ENCODE results near the gene GPX4.

The GPX4 gene

DNA sequence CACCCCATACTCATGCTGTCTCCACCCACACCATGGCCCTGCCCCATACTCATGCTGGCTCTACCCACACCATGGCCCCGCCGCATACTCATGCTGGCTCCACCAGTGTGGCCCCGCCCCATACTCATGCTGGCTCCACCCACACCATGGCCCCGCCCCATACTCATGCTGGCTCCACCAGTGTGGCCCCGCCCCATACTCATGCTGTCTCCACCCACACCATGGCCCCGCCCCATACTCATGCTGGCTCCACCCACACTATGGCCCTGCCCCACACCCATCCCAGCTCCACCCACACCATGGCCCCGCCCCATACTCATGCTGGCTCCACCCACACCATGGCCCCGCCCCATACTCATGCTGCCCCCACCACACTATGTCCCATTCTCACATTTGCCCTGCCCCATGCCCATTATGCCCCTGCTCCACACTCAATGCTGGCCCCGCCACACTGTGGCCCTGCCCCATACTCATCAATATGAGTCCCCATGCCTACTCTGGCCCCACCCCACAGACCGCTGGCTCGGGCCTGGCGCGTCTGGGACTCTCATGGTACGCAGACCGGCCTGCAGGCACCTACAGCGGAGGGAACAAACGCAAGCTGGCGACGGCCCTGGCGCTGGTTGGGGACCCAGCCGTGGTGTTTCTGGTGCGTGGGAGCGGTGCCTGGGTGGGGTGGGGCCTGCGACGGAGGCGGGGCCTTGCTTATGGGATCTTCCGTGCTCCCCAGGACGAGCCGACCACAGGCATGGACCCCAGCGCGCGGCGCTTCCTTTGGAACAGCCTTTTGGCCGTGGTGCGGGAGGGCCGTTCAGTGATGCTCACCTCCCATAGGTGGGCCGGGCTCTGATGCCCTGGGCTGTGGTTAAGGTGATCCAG lies 40.5 kb upstream of the GPX4 start:
- H3K4me3 ChIP-seq (ENCODE audit: insufficient read depth, low read depth, low read length): no peak overlapping the region
- H3K9me3 ChIP-seq (ENCODE audit: control insufficient read depth, low read length): no peaks in the 10 kb centered on the region
- WGBS, 2 experiments: 93% methylated on average over 36 to 37 of the region's 37 CpGs
- H3K4me1 ChIP-seq (ENCODE audit: control insufficient read depth, insufficient read depth, low read length): peaks cover 13% of the 10 kb centered on the region
- H3K27me3 ChIP-seq (ENCODE audit: control insufficient read depth, insufficient read depth, low read length, poor library complexity, severe bottlenecking): peaks cover 50% of the 10 kb centered on the region
- no peak overlapping the region for H3K27ac ChIP-seq (ENCODE audit: insufficient read depth, low read depth, low read length, poor library complexity, severe bottlenecking)
- H3K36me3 ChIP-seq (ENCODE audit: control insufficient read depth, insufficient read depth, low read length): no peaks in the 10 kb centered on the region

DNA sequence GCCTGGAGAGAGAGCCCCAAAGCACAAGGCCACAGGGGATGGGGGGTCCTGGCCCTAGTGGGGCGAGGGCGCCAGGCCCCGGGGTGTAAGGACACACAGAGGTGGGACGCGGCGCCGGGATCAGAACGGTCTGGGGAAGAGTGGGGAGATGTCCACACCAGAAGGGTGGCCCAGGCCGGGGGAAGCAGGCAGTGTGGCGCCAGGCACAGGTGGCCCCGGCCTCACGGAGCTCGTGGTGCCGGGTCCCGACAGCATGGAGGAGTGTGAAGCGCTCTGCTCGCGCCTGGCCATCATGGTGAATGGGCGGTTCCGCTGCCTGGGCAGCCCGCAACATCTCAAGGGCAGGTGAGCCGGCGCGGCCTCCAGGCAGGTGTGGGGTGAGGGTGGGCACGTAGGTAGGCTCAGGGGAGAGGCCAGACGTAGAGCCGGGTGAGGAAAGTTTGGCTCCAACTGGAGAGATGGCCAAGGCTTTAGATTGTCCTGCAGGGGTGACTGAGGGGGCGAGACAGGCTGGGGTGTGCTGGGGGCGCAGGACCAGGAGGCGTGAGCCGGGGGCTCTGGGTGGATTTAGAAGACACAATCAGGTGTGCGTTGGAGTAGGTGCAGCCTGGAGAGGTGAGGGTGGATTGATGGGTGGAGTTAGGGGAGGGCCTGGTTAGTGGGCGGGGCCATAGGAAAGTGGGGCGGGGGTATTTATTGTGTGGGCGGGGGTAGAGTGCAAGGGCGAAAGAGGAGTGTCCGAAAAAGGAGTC lies 39.7 kb upstream of the GPX4 start:
- Histone ChIP-seq H3K9me3 (ENCODE audit: control insufficient read depth, low read length) (no peaks in the 10 kb centered on the region), H3K4me3 (ENCODE audit: insufficient read depth, low read depth, low read length) (no peak overlapping the region), H3K27me3 (ENCODE audit: control insufficient read depth, insufficient read depth, low read length, poor library complexity, severe bottlenecking) (peaks cover 58% of the 10 kb centered on the region), H3K36me3 (ENCODE audit: control insufficient read depth, insufficient read depth, low read length) (no peaks in the 10 kb centered on the region), H3K4me1 (ENCODE audit: control insufficient read depth, insufficient read depth, low read length) (peaks cover 13% of the 10 kb centered on the region), H3K27ac (ENCODE audit: insufficient read depth, low read depth, low read length, poor library complexity, severe bottlenecking) (no peak overlapping the region)
- 83% methylated on average over 37 of the region's 37 CpGs for WGBS, 2 experiments

- Histone ChIP-seq H3K4me3 (ENCODE audit: insufficient read depth, low read depth, low read length) (peak overlapping the region; percentile 2), H3K27ac (ENCODE audit: insufficient read depth, low read depth, low read length, poor library complexity, severe bottlenecking) (no peak overlapping the region)
- 12 to 13% methylated on average over 60 of the region's 60 CpGs for WGBS, 2 experiments
Observed at GRCh38 chr19:1064661-1065605, 38.9 kb upstream of the GPX4 start.

DNA sequence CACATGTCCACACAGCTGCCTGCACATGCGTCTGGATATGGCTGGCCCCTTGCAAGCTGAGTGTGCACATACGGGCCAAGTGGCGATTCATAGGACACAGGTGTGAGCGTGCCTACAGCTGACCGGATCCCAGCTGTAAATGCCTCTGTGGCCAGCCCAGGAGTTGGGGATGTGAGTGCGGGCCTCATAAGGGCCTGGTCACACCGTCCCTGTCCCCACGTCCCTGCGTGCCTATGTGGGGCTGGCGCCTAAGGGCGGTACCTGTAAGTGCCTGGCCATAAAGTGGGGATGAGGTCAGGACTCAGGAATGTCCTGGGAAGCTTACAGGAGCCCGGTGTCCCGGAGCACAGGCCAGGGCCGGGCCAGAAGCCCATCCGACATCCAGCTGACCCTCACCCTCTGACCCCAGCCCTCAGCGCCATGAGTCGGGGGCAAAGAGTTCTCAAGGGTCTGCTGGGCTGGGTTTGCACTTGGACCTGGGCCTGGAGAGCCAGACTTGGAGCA lies 38.1 kb upstream of the GPX4 start:
- 70 to 71% methylated on average over 17 of the region's 17 CpGs for WGBS, 2 experiments
- peaks cover 74% of the 10 kb centered on the region for H3K27me3 ChIP-seq (ENCODE audit: control insufficient read depth, insufficient read depth, low read length, poor library complexity, severe bottlenecking)
- no peaks in the 10 kb centered on the region for H3K36me3 ChIP-seq (ENCODE audit: control insufficient read depth, insufficient read depth, low read length)
- peaks cover 13% of the 10 kb centered on the region for H3K4me1 ChIP-seq (ENCODE audit: control insufficient read depth, insufficient read depth, low read length)
- H3K9me3 ChIP-seq (ENCODE audit: control insufficient read depth, low read length): no peaks in the 10 kb centered on the region
- H3K4me3 ChIP-seq (ENCODE audit: insufficient read depth, low read depth, low read length): no peak overlapping the region
- H3K27ac ChIP-seq (ENCODE audit: insufficient read depth, low read depth, low read length, poor library complexity, severe bottlenecking): no peak overlapping the region

More at GRCh38 chr19:1064661-1065605, 38.9 kb upstream of the GPX4 start:
- Histone ChIP-seq H3K36me3 (ENCODE audit: control insufficient read depth, insufficient read depth, low read length) (no peaks in the 10 kb centered on the region), H3K9me3 (ENCODE audit: control insufficient read depth, low read length) (no peaks in the 10 kb centered on the region), H3K27me3 (ENCODE audit: control insufficient read depth, insufficient read depth, low read length, poor library complexity, severe bottlenecking) (peaks cover 67% of the 10 kb centered on the region), H3K4me1 (ENCODE audit: control insufficient read depth, insufficient read depth, low read length) (peaks cover 13% of the 10 kb centered on the region)

DNA sequence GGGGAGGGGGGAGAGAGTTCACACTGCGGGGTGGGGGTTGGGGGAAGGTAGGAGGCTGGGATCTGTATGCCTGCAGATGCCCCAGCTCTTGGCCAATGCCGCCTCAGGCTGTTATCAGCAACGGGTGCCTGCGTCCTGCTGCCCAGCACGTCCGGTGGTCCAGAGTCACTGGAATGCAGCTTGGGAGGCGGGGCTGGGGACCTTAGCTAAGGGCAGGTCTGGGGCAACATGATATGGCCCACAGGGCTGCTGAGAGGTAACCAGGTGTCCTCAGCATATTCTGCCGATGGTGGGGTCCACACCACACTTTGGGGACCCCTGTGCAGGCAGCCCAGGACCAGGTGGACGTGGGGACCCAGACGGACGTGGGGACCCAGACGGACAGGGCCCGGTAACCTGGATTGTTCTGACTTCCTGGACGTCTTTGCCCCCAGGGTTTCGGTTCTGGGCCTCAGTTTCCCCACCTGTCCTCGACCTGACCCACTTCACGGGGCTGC lies 37.5 kb upstream of the GPX4 start:
- Histone ChIP-seq H3K27ac (ENCODE audit: insufficient read depth, low read depth, low read length, poor library complexity, severe bottlenecking) (no peak overlapping the region), H3K36me3 (ENCODE audit: control insufficient read depth, insufficient read depth, low read length) (no peaks in the 10 kb centered on the region), H3K27me3 (ENCODE audit: control insufficient read depth, insufficient read depth, low read length, poor library complexity, severe bottlenecking) (peaks cover 81% of the 10 kb centered on the region), H3K9me3 (ENCODE audit: control insufficient read depth, low read length) (no peaks in the 10 kb centered on the region), H3K4me1 (ENCODE audit: control insufficient read depth, insufficient read depth, low read length) (peaks cover 13% of the 10 kb centered on the region), H3K4me3 (ENCODE audit: insufficient read depth, low read depth, low read length) (no peak overlapping the region)
- 60 to 63% methylated on average over 17 of the region's 17 CpGs for WGBS, 2 experiments

DNA sequence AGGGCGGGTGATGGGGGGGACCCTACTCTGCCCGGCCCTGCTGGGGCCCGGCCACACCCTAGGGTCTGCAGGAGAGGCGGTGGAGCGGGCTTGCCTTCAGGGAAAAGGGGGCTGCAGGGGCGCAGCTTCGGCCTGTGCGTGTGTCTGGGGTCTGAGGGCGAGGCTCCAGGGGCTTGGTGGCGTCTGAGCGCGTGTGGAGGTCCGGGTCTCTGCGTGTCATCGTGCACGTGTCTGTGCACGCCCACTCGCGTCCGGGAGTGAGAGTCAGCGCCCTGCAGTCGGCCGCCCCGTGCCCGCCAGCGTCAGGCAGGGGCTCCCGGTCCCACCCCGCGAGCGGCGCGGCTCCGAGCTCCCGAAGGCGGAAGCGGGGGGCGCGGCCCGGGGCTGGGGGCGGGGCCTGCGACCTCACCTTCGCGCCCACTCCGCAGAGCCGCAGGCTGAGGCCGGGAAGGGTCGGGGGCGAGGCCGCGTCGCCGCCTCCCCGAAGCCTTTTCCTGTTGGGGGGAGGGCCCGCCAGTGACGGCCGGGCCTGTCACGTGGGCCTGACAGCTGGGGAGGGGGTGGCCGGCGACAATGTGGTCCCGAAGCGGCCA lies 37.0 kb upstream of the GPX4 start, which contains the start of gene ARHGAP45:
TSS of gene ARHGAP45 (plus strand) at position 420 of the 593 bp plus-strand sequence. CDS start 239 bp downstream, outside the sequence.
- Histone ChIP-seq H3K27ac (ENCODE audit: insufficient read depth, low read depth, low read length, poor library complexity, severe bottlenecking) (no peak within 1 kb of the TSS), H3K27me3 (ENCODE audit: control insufficient read depth, insufficient read depth, low read length, poor library complexity, severe bottlenecking) (peaks cover 86% of the 10 kb centered on the region), H3K4me3 (ENCODE audit: insufficient read depth, low read depth, low read length) (peak within 1 kb of the TSS; percentile 14), H3K36me3 (ENCODE audit: control insufficient read depth, insufficient read depth, low read length) (no peaks in the 10 kb centered on the region), H3K4me1 (ENCODE audit: control insufficient read depth, insufficient read depth, low read length) (peaks cover 13% of the 10 kb centered on the region), H3K9me3 (ENCODE audit: control insufficient read depth, low read length) (no peaks in the 10 kb centered on the region)
- WGBS, 2 experiments: 10 to 11% methylated on average over 61 of the region's 61 CpGs

- Histone ChIP-seq H3K27ac (ENCODE audit: insufficient read depth, low read depth, low read length, poor library complexity, severe bottlenecking) (no peak overlapping the region), H3K4me1 (ENCODE audit: control insufficient read depth, insufficient read depth, low read length) (peaks cover 13% of the 10 kb centered on the region), H3K9me3 (ENCODE audit: control insufficient read depth, low read length) (no peaks in the 10 kb centered on the region), H3K4me3 (ENCODE audit: insufficient read depth, low read depth, low read length) (peak overlapping the region; percentile 14), H3K27me3 (ENCODE audit: control insufficient read depth, insufficient read depth, low read length, poor library complexity, severe bottlenecking) (peaks cover 89% of the 10 kb centered on the region), H3K36me3 (ENCODE audit: control insufficient read depth, insufficient read depth, low read length) (no peaks in the 10 kb centered on the region)
- WGBS, 2 experiments: 12 to 13% methylated on average over 38 of the region's 38 CpGs
Observed at GRCh38 chr19:1067341-1067957, 36.3 kb upstream of the GPX4 start.

DNA sequence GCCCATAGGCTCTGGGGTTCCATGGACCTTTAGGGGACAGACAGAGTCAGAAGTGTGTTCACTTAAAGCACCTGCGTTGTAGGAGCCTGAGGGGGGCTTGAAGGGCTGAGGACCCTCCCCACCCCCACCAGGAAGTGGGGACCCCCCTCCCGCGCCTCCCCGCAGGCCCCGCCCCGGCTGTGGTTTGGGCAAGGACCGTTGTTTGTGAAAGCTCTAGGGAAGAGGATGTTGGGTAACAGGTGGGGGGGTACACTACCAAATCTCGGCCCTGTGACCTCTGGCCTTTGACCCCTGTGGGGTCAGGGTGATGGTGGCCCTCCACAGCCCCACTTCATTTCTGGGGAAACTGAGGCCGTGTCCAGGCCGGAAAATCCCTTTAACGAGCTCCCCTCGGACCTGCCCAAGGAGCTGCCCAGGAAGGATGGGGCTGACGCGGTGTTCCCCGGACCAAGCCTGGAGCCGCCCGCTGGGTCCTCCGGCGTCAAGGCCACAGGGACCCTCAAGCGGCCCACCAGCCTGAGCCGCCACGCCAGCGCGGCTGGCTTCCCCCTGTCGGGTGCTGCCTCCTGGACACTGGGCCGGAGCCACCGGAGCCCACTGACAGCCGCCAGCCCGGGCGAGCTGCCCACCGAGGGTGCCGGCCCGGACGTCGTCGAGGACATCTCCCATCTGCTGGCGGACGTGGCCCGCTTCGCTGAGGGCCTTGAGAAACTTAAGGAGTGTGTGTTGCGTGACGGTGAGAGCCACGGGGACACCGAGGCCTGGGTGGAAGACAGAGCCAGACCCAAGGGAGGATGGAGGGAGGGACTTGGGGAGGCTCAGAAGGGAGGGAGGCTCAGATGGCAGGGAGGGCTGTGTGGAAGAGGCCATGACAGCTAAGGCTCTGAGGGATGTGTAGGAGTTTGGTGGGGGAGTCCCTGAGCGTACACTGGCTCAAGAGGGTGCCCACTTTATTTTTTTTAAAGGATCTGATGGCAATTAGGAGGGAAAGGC lies 35.5 kb upstream of the GPX4 start:
- Histone ChIP-seq H3K27me3 (ENCODE audit: control insufficient read depth, insufficient read depth, low read length, poor library complexity, severe bottlenecking) (peaks cover 89% of the 10 kb centered on the region), H3K9me3 (ENCODE audit: control insufficient read depth, low read length) (no peaks in the 10 kb centered on the region), H3K36me3 (ENCODE audit: control insufficient read depth, insufficient read depth, low read length) (no peaks in the 10 kb centered on the region), H3K4me3 (ENCODE audit: insufficient read depth, low read depth, low read length) (no peak overlapping the region), H3K4me1 (ENCODE audit: control insufficient read depth, insufficient read depth, low read length) (peaks cover 13% of the 10 kb centered on the region), H3K27ac (ENCODE audit: insufficient read depth, low read depth, low read length, poor library complexity, severe bottlenecking) (no peak overlapping the region)
- 91% methylated on average over 45 of the region's 45 CpGs for WGBS, 2 experiments
